ENCODE data around the gene RSU1. TPM values are rescaled to one million over a fixed set of nuclear protein-coding genes. Genes with fewer than 3 reads are reported as not detected.
A peak's percentile ranks its signal among the peaks of the same experiment; 100 is the strongest.

RSU1 gene
- total RNA-seq, 1 experiment from 2014 or later, result 23.3 TPM

DNA sequence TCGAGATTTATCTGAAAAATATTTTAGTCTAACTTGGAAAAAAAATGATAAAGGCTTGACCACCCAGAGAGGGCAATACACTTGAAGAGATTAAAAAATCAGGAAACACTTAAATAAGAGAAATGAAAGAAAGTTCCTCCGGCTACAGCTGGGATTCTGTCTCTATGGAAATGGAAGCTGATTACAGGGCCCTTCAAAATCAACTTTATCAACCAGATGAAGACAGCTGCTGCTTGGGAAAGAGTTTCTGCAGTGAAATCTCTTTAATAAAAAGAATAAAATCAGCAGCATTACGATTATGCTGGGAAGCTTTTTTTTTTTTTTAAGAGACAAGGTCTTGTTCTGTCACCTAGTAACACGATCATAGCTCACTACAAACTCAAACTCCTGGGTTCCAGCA is 4.5 kb downstream of the RSU1 start:
- Histone ChIP-seq H3K4me1 (no peaks in the 10 kb centered on the region), H3K27me3 (no peaks in the 10 kb centered on the region), H3K27ac (no peak overlapping the region), H3K9me3 (replicated peaks) (no peaks in the 10 kb centered on the region), H3K4me3 (no peak overlapping the region), H3K36me3 (no peaks in the 10 kb centered on the region)
- no peak for DNase-seq

DNA sequence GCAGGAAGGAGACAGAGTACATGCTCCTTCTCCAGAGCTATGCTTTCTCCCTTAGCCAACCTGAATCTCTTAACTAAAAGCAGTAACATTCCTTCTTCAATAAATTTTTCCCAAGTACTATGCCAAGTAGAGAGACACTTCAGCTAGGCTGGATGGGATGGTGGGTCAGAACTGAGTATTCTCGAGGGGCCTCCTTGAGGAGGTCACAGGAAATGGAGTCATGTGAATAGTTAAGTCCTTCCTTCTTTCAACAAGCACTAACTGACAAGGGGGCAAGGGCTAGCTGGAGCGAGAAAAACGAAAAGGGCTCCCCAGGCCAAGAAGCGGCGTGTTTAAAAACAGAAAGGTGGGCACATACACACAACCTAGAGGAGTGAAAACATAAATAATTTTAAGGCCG is 5.5 kb downstream of the RSU1 start:
- Histone ChIP-seq H3K4me1 (no peaks in the 10 kb centered on the region), H3K9me3 (replicated peaks) (no peaks in the 10 kb centered on the region), H3K27me3 (no peaks in the 10 kb centered on the region), H3K27ac (no peak overlapping the region), H3K36me3 (no peaks in the 10 kb centered on the region), H3K4me3 (no peak overlapping the region)
- no peak for DNase-seq

DNA sequence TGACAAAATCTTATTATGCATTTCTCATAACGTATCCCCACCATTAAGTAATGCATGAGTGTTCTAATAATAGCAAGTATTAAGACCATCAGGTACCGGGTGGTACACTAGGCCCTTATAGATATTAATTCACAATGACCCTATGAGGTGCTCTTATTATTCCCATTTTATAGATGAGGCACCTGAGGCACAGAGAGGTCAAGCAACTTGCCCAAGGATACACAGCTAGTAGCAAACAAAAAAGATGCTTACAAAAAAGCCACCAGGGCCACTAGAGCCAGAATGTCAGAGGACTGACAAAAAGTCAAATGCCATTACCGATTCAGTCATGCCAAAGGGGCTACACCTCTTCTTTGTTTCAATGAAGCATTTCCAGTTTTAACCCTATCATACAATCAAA is 5.9 kb downstream of the RSU1 start:
- no peaks in the 10 kb centered on the region for H3K4me1 ChIP-seq

DNA sequence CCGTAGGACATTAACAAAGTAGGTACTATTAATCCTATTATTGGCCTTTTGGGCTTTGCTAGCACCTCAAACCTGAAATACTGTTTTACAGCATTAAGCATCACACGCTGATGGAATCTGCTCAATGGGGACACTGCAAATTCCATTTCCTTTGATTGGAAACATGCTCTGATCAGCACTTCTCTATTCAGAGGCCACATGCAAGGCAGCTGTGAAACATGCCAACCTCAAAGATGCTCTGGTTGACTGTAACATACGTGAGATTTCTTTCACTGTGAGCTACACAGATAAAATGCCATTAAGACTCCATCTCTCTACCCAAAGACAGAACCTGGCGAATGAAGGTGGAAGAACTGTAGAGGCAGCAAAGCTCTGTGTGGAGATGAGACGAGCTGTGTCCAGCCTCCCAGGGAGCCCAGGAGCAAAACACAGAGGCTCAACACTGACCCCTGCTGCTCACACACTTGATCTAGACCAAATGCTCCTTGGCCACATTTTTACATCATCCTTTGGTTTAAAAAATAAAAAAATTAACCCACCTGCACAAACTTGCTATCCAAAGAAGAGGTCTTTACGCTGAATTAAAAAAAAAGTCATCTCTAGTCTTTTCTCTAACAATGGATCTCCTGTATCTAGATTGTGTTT is 8.0 kb downstream of the RSU1 start:
- no peaks in the 10 kb centered on the region for H3K36me3 ChIP-seq
- H3K27me3 ChIP-seq, result no peaks in the 10 kb centered on the region
- DNase-seq, result peak; percentile 34 to 59
- no peaks in the 10 kb centered on the region for H3K9me3 ChIP-seq (replicated peaks)
- no peaks in the 10 kb centered on the region for H3K4me1 ChIP-seq
- no peak overlapping the region for H3K27ac ChIP-seq
- H3K4me3 ChIP-seq, result no peak overlapping the region

More for the DNA sequence above, 5.9 kb downstream of the RSU1 start:
- H3K4me3 ChIP-seq, result no peak overlapping the region
- no peaks in the 10 kb centered on the region for H3K9me3 ChIP-seq (replicated peaks)
- no peak overlapping the region for H3K27ac ChIP-seq
- H3K36me3 ChIP-seq, result no peaks in the 10 kb centered on the region
- no peaks in the 10 kb centered on the region for H3K27me3 ChIP-seq
- no peak for DNase-seq

DNA sequence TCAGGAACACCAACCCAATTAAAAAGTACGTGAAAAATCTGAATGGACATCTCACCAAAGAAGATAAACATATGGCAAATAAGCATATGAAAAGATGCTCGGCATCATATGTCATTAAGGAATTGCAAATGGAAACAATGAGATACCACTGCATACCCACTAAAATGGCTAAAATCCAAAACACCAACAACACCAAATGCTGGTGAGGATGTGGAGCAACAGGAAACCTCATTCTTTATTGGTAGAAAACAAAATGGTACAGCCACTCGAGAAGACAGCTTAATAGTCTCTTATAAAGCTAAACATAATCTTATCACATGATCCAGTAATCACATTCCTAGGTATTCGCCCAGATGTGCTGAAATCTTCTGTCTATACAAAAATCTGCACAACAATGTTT is 13.1 kb downstream of the RSU1 start:
- Histone ChIP-seq H3K9me3 (replicated peaks) (no peaks in the 10 kb centered on the region), H3K4me3 (no peak overlapping the region), H3K27ac (no peak overlapping the region), H3K27me3 (no peaks in the 10 kb centered on the region), H3K36me3 (no peaks in the 10 kb centered on the region), H3K4me1 (no peaks in the 10 kb centered on the region)
- no peak for DNase-seq

DNA sequence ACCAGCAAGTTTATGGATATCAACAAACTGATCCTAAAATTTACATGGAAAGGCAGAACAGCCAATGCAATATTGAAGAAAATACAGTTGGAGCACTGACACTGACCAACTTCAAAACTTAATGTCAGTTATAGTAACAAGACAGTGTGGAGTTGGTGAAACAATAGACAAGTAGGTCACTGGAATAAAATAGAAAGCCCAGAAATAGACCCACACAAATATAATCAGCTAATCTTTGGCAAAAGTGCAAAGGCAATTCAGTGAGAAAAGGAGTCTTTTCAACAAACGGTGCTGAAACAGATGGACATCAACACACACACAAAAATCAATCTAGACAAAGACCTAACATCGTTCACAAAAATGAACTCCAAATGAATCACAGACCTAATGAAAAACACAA is 13.8 kb downstream of the RSU1 start:
- H3K36me3 ChIP-seq, result no peaks in the 10 kb centered on the region
- no peaks in the 10 kb centered on the region for H3K4me1 ChIP-seq
- H3K9me3 ChIP-seq (replicated peaks), result no peaks in the 10 kb centered on the region
- no peaks in the 10 kb centered on the region for H3K27me3 ChIP-seq
- DNase-seq, result no peak
- H3K4me3 ChIP-seq, result no peak overlapping the region
- no peak overlapping the region for H3K27ac ChIP-seq

DNA sequence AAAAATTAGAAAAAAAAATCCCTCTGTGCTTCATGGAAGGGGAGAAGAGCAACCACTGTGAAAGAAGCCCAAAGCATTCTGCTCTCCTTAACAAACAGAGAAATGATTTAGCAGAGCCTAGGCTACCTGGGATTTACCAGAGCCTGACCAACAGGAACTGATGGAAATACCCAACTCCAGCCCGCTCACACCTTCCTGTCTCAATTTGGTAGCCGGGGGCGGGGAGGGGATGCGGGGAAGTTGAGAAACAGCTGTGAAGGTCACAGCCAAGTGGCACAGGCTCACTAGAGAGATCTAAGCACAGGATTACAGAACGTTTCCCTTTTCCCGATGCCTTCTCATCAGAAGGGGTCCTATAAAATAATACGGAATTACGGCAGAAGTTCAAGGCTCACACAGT is 17.6 kb downstream of the RSU1 start:
- Histone ChIP-seq H3K27ac (no peak overlapping the region), H3K4me3 (no peak overlapping the region), H3K36me3 (no peaks in the 10 kb centered on the region), H3K4me1 (no peaks in the 10 kb centered on the region), H3K27me3 (no peaks in the 10 kb centered on the region), H3K9me3 (replicated peaks) (no peaks in the 10 kb centered on the region; the same call in 1 of the 2 replicates)
- DNase-seq, result no peak

DNA sequence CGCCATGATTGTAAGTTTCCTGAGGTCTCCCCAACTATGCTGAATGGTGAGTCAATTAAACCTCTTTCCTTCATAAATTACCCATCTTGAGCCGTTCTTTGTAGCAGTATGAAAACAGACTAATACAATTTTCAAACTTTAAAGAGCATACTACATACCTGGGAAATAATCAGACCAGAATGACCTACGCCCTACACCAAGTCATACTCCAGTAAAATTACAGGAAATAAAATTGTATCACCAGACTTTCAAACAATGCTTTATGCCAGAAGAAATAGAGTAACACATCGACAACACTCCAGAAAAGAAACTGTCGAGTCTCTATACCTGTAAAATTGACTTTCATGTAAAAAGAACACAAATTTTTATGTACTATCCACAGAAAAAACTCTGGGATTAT is 18.7 kb downstream of the RSU1 start:
- Histone ChIP-seq H3K27ac (no peak overlapping the region), H3K9me3 (replicated peaks) (no peaks in the 10 kb centered on the region; the same call in 1 of the 2 replicates), H3K4me1 (no peaks in the 10 kb centered on the region), H3K4me3 (no peak overlapping the region), H3K27me3 (no peaks in the 10 kb centered on the region), H3K36me3 (no peaks in the 10 kb centered on the region)
- DNase-seq, result no peak

DNA sequence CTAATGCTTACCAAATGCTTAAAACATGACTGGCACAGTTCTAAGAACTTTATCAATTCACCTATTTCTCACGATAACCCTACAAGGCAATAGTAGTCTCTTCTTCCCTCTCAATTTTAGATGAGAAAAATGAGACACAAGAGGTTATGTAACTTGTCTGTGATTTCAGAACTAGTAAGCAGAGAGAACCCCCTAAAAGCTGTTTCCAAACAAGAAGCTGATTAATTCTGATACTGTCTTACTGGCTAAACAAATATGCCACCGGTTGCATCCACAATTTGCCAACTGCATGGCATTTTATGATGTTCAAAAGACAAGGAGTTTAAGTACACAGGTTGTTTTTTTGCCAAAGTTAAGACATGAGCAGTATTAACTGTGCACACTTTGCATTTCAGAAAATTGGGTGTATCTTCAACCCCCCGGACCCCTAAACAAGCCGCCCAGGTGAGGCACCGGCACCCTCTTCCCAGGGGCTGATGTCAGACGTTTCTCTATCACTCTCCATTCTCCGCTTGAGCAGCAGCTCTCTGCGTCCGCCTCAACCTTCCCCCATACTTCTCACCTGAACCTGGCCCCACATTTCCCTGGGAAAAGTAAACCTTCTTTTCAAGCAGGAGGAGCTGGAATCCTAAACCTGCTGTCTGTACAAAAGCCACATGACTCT is 21.7 kb downstream of the RSU1 start:
- Histone ChIP-seq H3K9me3 (replicated peaks) (no peaks in the 10 kb centered on the region; the same call in 1 of the 2 replicates), H3K27ac (no peak overlapping the region), H3K27me3 (no peaks in the 10 kb centered on the region), H3K36me3 (no peaks in the 10 kb centered on the region), H3K4me1 (no peaks in the 10 kb centered on the region), H3K4me3 (no peak overlapping the region)
- DNase-seq, result no peak

DNA sequence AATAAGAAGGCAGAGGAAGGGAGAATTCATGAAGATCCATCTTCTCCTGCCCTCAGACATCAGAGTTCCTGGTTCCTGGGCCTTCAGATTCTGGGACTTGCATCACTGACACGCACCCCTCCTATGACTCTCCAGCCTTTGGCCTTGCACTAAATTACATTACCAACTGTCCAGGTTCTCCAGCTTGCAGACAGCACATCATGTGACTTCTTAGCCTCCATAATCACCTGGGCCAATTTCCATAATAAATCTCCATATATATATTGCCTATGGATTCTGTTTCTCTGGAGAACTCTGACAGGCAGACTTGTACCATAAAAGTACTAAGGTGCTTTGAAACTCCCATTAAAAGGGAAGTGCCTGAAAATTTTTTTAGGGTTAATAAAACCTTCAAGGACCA is 23.2 kb downstream of the RSU1 start:
- H3K27me3 ChIP-seq, result no peaks in the 10 kb centered on the region
- H3K4me3 ChIP-seq, result no peak overlapping the region
- H3K9me3 ChIP-seq (replicated peaks), result no peaks in the 10 kb centered on the region; the same call in 1 of the 2 replicates
- no peaks in the 10 kb centered on the region for H3K36me3 ChIP-seq
- DNase-seq, result no peak
- no peaks in the 10 kb centered on the region for H3K4me1 ChIP-seq
- no peak overlapping the region for H3K27ac ChIP-seq

DNA sequence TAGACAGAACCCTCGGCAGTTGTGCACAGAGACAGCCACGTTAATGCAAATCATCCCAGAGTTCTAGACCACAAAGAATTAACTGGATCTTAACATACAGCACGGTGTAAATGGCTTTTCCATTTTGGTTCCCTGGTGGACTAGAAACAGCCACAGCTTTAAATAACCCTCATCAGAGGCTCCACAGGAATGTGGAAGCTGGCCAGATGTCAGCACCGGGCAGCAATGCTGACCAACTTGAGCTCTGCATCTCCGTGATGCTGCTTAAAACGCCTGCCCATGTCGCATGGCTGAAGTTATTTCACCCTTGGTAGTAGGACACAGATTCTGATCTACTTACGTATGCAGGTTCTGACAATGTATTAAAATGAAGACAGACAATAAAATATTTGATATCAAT is 24.5 kb downstream of the RSU1 start:
- Histone ChIP-seq H3K4me3 (no peak overlapping the region), H3K36me3 (no peaks in the 10 kb centered on the region), H3K27me3 (no peaks in the 10 kb centered on the region), H3K4me1 (no peaks in the 10 kb centered on the region), H3K9me3 (replicated peaks) (no peaks in the 10 kb centered on the region; the same call in 1 of the 2 replicates), H3K27ac (no peak overlapping the region)
- no peak for DNase-seq

DNA sequence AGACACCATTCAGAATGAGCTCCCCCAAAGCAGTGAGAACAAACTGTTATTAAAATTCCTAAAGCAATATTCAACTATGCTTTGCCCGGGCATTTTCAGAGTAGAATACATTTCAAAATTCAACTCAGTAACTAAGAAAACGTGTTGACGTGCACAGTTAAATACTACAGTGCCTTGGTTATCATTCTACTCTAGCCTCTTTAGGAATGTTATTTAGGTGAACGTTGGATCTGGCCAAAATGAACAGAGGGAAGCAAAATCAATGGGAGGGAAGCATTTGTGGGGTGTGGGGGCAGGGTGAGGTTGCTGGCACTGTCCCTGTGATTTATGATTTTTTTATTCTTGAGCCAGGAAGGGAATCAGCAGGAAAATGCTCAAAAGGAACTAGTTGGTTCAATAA is 27.5 kb downstream of the RSU1 start:
- Histone ChIP-seq H3K27me3 (no peaks in the 10 kb centered on the region), H3K9me3 (replicated peaks) (no peaks in the 10 kb centered on the region; the same call in 1 of the 2 replicates), H3K36me3 (no peaks in the 10 kb centered on the region), H3K4me3 (no peak overlapping the region), H3K4me1 (no peaks in the 10 kb centered on the region), H3K27ac (no peak overlapping the region)
- DNase-seq, result no peak

DNA sequence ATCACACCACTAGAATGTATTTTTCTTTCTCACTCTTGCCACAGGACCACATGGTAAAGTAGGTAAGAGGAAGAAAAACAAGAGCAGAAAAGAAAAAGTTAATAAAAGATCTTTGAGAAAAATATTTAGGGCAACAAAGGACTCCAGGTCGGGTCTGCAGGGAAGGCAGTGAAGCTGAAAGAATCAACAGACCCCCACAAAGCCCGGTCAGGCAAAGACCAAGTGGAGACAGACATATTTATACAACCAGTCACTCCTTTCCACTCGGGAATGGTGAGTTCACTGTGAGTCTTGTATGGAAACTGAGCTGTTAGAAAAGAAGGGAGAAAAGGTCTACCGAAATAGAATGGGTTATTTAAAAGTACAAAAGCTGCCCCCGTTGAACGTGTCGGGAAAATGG is 28.0 kb downstream of the RSU1 start:
- H3K4me3 ChIP-seq, result no peak overlapping the region
- DNase-seq, result no peak
- H3K9me3 ChIP-seq (replicated peaks), result no peaks in the 10 kb centered on the region; the same call in 1 of the 2 replicates
- H3K4me1 ChIP-seq, result no peaks in the 10 kb centered on the region
- H3K36me3 ChIP-seq, result no peaks in the 10 kb centered on the region
- H3K27me3 ChIP-seq, result no peaks in the 10 kb centered on the region
- H3K27ac ChIP-seq, result no peak overlapping the region

DNA sequence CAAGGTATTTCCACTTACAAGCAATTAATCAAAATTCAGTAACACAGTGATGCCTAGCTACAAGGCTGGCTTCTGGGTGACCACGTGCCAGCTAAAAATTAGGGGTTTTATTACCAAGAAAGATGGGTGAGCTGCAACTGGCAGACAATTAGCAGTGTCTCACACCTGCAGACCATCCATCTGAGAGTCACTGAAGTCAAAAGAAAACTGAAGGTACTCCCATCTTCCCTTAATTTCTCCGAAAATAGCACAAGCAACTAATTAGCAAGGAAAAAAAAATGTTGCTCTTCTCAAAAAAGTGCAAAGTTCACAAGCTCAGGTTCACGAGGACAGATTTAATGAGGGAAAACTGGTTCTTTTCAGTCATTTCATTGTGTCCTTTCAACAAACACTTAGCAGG is 28.4 kb downstream of the RSU1 start:
- Histone ChIP-seq H3K4me1 (no peaks in the 10 kb centered on the region), H3K4me3 (no peak overlapping the region), H3K27me3 (no peaks in the 10 kb centered on the region), H3K9me3 (replicated peaks) (no peaks in the 10 kb centered on the region), H3K27ac (no peak overlapping the region), H3K36me3 (no peaks in the 10 kb centered on the region)
- DNase-seq, result no peak

DNA sequence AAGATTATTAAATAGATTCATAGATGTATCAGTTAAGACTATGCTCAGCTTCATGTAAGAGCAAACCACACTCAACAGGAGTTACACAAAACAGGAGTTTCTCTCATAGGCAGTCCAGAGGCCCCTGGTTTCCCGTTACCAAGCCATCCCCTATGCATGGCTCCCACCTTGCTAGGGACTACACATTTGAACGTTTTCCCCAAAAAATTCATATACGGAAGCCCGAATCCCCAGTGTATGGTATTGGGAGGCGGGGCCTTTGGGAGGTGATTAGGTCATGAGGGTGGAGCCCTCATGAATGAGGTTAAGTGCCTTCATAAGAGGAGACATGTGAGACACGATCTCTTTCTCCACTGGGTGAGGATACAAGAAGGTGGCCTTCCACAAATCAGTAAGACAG is 29.1 kb downstream of the RSU1 start:
- H3K4me1 ChIP-seq, result no peaks in the 10 kb centered on the region
- no peak overlapping the region for H3K27ac ChIP-seq
- DNase-seq, result no peak
- H3K4me3 ChIP-seq, result no peak overlapping the region
- H3K9me3 ChIP-seq (replicated peaks), result no peaks in the 10 kb centered on the region
- H3K27me3 ChIP-seq, result no peaks in the 10 kb centered on the region
- H3K36me3 ChIP-seq, result no peaks in the 10 kb centered on the region

DNA sequence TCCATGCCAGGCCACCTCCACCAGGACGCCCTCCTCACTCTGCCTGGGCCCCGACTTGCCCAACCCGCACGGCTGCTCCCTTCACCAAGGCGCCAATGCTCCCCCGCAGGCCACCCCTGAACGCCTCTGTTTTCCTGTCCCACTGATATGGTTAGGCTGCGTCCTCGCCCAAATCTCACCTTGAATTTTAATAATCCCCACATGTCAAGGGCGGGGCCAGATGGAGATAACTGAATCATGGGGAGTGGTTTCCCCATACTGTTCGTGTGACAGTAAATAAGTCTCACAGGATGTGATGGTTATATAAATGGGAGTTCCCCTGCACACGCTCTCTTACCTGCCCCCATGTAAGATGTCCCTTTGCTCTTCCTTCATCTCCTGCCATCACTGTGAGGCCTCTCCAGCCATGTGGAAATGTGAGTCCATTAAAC is 29.8 kb downstream of the RSU1 start:
- Histone ChIP-seq H3K4me3 (no peak overlapping the region), H3K4me1 (no peaks in the 10 kb centered on the region), H3K27ac (no peak overlapping the region), H3K27me3 (no peaks in the 10 kb centered on the region), H3K36me3 (no peaks in the 10 kb centered on the region), H3K9me3 (replicated peaks) (no peaks in the 10 kb centered on the region)
- DNase-seq, result no peak

Measured in SJCRH30 (cell line).